Pons (tissue), 1 donor: ENCODE measurements around the gene CNKSR3.

Experiments used
- DNase-seq: peaks from one replicate; pipeline ENCODE4 v3.0.0-alpha.2; 2016; ENCODE audit warnings: low spot score

CNKSR3 gene

GRCh38 chr6:154457046-154457713 lies 53.3 kb downstream of the CNKSR3 start:
- DNase-seq: no peak

GRCh38 chr6:154453329-154453728 lies 57.2 kb downstream of the CNKSR3 start:
- peak; percentile 71 for DNase-seq

- DNase-seq: no peak
Observed at GRCh38 chr6:154450498-154450897, 60.0 kb downstream of the CNKSR3 start.

GRCh38 chr6:154448448-154449096 lies 61.9 kb downstream of the CNKSR3 start:
- peak; percentile 73 for DNase-seq

- DNase-seq: no peak
Observed at GRCh38 chr6:154447954-154448353, 62.5 kb downstream of the CNKSR3 start.

- no peak for DNase-seq
Observed at GRCh38 chr6:154446984-154447383, 63.5 kb downstream of the CNKSR3 start.

GRCh38 chr6:154445417-154445816 lies 65.1 kb downstream of the CNKSR3 start:
- no peak for DNase-seq

GRCh38 chr6:154441995-154442310 lies 68.5 kb downstream of the CNKSR3 start:
- DNase-seq: no peak

- DNase-seq: no peak
Observed at GRCh38 chr6:154440422-154441043, 70.0 kb downstream of the CNKSR3 start.

GRCh38 chr6:154440022-154440421 lies 70.5 kb downstream of the CNKSR3 start:
- no peak for DNase-seq

- DNase-seq: no peak
Observed at GRCh38 chr6:154438882-154439415, 71.5 kb downstream of the CNKSR3 start.

- DNase-seq: no peak
Observed at GRCh38 chr6:154435400-154435945, 75.0 kb downstream of the CNKSR3 start.

GRCh38 chr6:154434662-154435061 lies 75.8 kb downstream of the CNKSR3 start:
- no peak for DNase-seq

- DNase-seq: no peak
Observed at GRCh38 chr6:154433477-154434241, 76.8 kb downstream of the CNKSR3 start.

- no peak for DNase-seq
Observed at GRCh38 chr6:154432533-154433476, 77.7 kb downstream of the CNKSR3 start.

GRCh38 chr6:154430481-154430919 lies 80.0 kb downstream of the CNKSR3 start:
- peak; percentile 83 for DNase-seq

- no peak for DNase-seq
Observed at GRCh38 chr6:154429711-154430110, 80.8 kb downstream of the CNKSR3 start.

GRCh38 chr6:154428897-154429296 lies 81.6 kb downstream of the CNKSR3 start:
- DNase-seq: no peak

- no peak for DNase-seq
Observed at GRCh38 chr6:154427446-154427845, 83.0 kb downstream of the CNKSR3 start.

GRCh38 chr6:154426997-154427396 lies 83.5 kb downstream of the CNKSR3 start:
- no peak for DNase-seq

GRCh38 chr6:154425034-154425433 lies 85.5 kb downstream of the CNKSR3 start:
- no peak for DNase-seq
